K562 (cell line): ENCODE measurements around the gene CLCNKA.

Experiments
- CBX2 ChIP-seq: fragments of 200-600 bp; sonication (generic); IDR thresholded peaks from one replicate; pipeline ENCODE4 v1.6.1; 2012; ENCODE audit warnings: mild to moderate bottlenecking, low read length, inconsistent platforms; ENCODE audit not compliant: insufficient read depth, poor library complexity, severe bottlenecking
- FOXA1 ChIP-seq: fragments of 450-650 bp; IDR thresholded peaks from 2 replicates; pipeline ENCODE4 v1.6.1; 2016; ENCODE audit warnings: mild to moderate bottlenecking, borderline replicate concordance
- TAF7 ChIP-seq: fragments of 450-650 bp; IDR thresholded peaks from 2 replicates; pipeline ENCODE4 v1.6.1; 2016; ENCODE audit warnings: missing genetic modification characterization, missing compliant biosample characterization

DNA sequence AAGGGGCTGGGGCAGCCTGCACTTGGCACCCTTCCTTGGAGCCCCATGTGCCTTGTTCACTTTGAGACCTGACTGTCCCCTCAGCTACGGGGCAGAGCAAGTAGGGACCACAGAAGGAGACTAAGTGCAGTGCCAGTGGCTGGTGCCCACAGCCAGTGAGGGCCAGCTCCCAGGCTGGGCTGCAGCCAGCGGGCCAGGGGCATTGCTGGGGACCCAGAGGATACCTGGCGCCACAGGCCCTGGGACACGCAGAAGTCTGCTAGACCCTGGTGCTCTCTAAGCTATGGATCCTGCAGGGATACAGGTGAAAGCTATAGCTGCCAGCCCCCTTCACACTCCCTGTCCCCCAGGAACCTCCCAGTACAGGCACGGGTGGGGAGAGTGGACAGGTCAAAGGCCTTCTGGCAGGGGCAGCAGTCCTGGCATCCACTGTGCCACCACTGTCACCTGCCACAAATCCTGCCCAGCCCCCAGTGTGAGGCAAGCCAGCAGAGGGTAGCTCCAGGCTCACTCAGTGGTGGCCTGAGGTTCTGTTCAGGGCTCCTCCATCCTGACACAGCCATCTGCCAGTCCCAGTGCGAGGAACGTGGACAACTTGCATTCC lies 1.3 kb downstream of the CLCNKA start:
- TF ChIP-seq TAF7 (tag) (no peak), CBX2 (no peak), FOXA1 (no peak)
